ENCODE measurements around the gene PCED1B.
"Not testable (repeated sequence)": the region's sequence is repeated elsewhere in the genome, so short reads cannot be mapped to it uniquely, and the experiment has no call there.

PCED1B gene, protein sequence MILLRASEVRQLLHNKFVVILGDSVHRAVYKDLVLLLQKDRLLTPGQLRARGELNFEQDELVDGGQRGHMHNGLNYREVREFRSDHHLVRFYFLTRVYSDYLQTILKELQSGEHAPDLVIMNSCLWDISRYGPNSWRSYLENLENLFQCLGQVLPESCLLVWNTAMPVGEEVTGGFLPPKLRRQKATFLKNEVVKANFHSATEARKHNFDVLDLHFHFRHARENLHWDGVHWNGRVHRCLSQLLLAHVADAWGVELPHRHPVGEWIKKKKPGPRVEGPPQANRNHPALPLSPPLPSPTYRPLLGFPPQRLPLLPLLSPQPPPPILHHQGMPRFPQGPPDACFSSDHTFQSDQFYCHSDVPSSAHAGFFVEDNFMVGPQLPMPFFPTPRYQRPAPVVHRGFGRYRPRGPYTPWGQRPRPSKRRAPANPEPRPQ

DNA sequence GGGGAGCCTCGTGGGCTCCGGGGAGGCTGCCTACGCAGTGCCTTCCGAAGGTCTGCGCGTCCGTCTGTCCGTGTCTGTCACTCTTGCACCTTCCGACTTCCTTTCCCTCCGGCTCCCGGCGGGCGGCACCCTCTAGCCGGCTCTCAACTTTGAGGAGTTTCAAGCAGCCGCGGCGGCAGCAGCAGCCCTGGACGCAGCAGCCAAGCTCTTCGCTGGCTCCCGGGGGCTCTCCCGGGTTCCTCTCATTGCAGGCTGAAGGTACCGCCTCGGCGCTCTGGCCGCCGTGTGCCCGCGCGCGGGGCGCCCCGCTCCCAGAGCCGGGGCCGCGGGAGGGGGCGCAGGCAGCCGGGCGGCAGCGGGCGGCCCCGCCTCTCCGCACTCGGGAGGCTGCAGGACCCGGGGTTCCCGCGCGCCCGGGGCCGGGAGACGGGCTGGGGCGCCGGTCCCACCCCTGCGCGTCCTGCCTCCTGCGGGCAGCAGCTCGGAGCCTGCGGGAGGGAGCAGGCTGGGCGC lies at the start of gene PCED1B, which contains the start of gene AMIGO2:
PCED1B (plus strand) TSS at position 154 of the 513 bp plus-strand sequence. CDS start 155,443 bp downstream, outside the sequence.
AMIGO2 (minus strand) TSS at position 492 of the 513 bp plus-strand sequence. CDS start 957 bp downstream, outside the sequence.
- peak; percentile 42 for DNase-seq (ENCODE audit: low spot score)

DNA sequence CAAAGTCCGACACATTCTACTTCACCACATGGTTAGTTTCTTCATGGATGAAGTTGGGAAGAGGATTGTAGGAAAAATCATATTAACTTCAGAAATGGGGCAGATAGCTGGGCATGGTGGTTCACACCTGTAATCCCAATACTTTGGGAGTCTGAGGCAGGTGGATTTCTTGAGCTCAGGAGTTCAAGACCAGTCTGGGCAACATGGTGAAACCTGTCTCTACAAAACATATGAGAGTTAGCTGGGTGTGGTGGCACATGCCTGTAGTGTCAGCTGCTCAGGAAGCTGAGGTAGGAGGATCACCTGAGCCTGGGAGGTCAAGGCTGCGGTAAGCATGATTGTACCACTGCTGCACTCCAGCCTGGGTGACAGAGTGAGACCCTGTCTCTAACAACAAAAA lies 49.5 kb upstream of the PCED1B start:
- DNase-seq (ENCODE audit: low spot score) = no peak

DNA sequence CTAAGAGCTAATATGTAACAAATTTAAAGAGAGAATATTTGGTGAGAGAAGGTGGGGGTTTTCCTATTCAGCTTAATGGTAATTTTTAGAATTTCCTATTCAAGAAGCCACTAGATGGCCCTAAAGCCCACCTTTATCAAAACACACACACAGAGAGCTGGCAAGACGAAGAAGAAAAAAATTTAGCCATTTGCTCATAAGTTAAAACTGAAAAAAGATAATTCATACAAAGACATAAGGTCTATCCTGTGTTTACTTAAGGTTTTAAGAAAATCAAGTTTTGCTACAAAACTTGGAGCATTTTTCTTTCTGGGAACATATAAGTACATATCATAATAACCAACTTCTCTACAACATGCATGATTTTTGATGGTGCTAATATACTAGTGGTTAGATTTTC lies 46.8 kb upstream of the PCED1B start:
- DNase-seq (ENCODE audit: low spot score) = peak; percentile 73

DNA sequence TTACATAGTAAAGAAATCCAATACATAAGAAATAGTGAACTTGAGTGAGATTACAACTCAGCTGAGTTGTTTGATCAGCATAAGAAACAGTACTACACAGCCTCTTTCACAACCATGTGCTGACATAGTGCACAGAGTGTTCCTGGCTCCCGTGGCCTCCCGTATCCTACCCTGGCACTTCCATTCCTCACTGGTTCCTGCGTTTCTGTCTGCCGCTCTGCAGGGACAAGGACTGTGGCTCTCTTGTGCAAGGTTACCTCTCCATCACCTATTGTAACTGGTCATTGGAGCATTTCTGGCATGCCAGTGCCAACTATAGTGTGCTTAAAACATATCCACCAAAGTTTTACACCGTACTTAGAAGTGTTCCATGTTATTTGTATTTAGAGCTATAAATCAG lies 46.3 kb upstream of the PCED1B start:
- DNase-seq (ENCODE audit: low spot score) = no peak

DNA sequence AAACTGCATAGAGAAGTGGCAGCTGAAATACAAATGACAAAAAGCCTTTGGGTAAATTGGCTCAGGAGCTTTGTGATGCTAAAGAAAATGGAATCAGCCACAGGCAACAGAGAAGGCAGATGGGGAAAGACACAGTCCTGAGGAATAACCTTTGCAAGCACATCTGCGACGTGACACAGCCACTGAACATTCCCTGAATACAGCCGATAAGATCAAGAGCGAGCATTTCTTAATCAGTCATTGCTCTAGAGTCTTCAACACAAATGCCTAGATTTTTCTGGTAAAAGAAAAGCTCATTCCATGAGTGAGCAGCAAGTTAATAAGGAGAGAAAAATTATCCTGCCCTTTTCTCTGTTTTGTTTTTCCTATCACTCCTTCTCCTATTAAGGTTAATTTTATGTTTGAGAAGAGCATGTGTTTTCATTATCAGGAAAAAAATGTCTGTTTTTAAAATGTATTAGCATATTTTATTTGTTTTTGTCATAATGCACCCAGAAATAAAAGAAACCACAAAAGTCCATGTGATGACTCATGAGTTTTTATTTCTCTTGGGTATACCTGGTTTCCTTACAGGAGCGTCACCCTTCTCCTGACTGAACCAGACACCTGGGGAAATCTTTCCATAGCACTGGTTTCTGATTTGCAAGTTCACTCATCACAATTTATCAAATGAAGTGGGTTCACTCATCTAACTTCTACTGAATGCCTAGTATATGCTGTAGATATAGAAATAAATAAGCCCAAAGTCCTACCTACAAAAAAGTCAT lies 45.4 kb upstream of the PCED1B start:
- no peak for DNase-seq (ENCODE audit: low spot score)

DNA sequence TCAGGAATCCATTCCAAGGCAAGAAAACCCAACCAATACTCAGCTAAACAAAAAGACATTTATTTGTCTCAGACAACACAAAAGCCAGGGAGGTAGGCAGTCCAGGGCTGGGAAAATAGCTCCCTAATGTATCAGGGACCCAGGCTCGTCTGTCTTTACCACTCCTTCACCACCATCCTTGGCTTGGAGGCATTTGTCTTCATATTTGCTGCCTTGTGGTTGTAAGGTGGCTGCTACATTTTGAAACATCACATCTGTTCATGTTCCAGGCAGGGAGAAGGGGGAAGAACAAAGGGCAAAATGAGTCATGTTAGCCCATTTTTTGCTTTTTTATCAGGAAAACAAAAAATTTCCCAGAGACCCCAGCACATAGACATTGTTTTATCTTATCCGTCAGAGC lies 44.8 kb upstream of the PCED1B start:
- no peak for DNase-seq (ENCODE audit: low spot score)

DNA sequence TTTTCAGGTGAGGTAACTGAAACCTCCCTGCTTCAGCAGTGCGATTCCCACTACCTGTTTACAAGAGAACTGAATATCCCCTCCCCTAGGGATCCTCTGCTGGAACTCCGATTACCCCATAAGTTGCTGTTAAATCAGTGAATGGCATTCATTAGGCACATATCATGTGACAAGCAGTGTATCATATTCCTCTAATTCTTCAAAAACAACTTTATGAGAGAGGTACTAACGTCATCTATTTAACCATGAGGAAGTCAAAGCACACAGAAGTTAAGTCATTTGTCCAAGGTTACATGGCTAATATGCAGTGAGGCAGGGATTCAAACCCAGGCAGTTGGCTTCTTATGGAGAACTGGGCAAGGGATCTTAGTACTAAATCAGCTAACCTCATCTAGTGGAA lies 43.9 kb upstream of the PCED1B start:
- no peak for DNase-seq (ENCODE audit: low spot score)

DNA sequence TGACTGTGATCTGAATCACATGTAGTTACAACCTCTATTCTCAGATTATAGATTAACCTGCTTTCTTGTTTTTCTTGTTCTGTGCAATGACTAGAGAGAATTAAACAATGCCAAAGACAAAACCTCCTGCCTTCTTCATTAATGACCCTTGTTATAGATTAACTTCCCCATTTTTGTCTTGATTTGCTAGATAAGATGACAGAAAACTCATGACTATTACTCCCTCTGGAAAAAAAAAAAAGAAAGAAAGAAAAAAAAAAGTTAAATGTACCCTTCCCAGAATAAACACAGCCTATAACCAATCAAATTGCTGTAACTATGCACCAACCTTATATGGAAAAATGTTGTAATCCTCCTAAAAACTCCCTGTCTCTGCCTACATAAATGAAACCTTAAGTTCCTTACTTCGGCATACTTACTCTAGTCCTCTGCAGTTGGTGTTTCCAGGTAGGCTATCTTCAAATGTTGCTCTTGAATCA lies 41.1 kb upstream of the PCED1B start:
- no peak for DNase-seq (ENCODE audit: low spot score)

DNA sequence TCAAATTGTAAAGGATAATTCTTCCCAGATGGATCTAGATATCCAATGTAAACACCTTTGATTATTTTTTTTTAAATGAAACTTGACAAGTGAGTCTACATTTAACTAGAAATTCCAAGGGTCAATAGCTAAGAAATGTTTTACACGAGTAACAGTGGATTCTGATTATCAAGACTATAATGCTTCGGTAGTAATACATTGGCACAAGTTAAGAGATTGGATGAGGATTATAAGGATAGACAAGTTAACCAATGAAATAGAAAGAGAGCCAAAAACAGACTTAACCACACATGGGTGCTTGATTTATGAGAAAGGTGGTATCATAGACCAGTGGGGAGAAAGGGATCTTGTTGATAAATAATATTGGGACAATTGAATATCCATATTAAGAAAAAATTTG lies 40.3 kb upstream of the PCED1B start:
- no peak for DNase-seq (ENCODE audit: low spot score)

DNA sequence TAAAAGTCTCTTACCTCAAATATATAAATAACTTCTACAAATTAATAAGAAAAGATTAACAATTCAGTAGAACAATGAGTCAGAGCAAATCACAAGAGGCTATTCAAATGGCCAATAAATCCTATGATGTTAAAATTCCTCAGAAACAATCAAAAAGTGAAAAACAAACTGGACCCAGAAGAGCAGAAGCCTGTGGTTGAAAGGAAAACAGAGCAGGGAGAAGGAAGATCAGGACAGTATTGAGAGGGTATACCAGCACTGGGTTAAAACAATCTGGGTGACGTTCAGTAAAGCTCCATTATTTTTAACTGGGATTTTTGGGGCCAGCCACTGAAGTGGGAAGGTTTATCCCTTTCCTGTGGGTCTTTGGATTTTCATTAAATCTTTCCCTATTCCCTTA lies 39.7 kb upstream of the PCED1B start:
- no peak for DNase-seq (ENCODE audit: low spot score)

DNA sequence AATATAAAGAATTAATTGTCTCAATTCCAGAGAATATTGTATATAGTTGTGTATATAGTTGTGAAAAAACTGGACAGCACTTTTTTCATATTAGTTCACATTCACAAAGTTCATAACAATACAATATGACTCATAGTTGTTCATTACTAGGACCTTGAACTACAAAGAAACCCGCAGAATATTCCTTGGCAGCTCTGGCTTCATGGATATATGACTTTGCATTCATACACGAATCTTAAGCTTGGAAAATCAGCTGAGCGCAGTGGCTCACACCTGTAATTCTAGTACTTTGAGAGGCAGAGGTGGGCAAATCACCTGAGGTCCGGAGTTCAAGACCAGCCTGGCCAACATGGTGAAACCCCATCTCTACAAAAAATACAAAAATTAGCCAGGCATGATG lies 38.1 kb upstream of the PCED1B start:
- DNase-seq (ENCODE audit: low spot score) = no peak

DNA sequence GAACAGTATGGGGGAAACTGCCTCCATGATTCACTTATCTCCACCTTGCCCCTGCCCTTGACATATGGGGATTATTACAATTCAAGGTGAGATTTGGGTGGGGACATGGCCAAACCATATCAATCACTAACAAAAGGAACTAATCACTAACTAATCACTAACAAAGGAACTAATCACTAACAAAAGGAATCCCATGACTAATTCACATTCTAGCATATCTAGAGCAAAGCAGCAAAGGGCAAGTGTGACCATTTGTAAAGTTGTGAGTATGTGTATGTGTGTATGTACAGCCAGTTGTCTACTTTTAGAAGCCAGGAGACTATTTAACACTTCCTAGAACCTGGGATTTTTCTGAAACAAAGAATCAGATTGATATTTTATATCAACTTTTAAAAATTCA lies 30.9 kb upstream of the PCED1B start:
- no peak for DNase-seq (ENCODE audit: low spot score)

DNA sequence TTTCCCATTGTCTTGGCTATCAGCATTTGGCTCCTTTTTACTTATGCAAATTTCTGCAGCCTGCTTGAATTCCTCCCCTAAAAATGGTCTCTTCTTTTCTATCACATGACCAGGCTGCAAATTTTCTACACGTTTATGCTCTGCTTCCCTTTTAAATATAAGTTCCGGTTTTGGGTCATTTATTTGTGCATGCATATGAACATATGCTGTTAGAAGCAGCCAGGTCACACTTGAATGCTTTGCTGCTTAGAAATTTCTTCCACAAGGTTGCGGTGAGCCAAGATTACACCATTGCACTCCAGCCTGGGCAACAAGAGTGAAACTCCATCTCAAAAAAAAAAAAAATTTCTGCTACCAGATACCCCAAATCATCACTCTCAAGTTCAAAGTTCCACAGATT lies 28.1 kb upstream of the PCED1B start:
- not testable (repeated sequence) for DNase-seq (ENCODE audit: low spot score)

DNA sequence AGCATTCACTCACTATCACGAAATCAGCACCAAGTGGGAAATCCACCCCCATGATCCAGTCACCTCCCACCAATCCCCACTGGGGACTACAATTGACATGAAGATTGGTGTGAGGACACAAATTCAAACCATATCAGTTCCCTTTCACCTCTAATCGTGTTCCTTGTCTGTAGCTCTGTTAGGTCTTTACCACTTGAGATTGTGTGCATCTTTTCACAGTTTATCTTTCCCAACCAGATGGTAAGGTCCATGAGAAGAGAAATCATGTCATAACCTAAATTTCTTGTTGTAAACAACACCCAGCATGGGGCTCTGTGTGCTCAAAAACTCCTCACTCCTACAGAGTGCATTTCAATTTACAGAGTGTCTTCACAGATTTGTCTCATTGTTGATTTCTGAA lies 27.1 kb upstream of the PCED1B start:
- no peak for DNase-seq (ENCODE audit: low spot score)

DNA sequence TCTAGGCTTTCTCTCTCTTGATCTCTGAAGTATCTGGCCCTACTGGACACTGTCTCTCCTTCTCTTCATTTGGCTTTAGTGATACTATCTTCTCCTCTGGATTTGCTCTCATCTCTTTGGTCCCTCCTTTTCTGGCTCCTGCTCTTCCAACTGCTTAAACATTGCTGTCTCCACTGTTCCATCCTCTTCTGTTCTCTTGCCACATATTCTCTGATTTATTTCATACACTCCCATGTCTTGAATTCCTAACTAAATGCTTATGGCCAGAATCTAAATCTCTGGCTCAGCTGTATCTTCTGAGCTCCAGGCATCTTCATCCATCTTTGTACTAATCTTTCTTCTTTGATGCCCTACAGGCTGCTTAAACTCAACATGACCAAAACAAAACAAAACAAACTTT lies 25.5 kb upstream of the PCED1B start:
- DNase-seq (ENCODE audit: low spot score) = no peak

DNA sequence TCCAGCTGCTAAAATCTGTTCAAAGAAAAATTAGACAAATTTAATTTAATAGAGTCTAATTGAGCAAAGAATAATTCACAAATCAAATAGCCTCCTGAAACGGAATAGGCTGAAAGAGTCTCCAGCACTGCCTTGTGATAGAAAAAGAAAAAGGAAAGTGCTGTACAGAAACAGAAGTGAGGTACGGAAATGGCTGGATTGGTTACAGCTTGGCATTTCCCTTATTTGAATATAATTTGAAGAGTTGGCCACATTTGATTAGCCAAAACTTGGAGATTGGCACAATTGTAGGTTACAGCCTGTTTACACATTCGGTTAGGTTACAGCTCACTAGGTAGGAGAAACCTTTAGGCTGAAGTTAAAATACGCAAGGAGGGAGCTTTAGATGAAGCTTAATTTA lies 24.8 kb upstream of the PCED1B start:
- no peak for DNase-seq (ENCODE audit: low spot score)

DNA sequence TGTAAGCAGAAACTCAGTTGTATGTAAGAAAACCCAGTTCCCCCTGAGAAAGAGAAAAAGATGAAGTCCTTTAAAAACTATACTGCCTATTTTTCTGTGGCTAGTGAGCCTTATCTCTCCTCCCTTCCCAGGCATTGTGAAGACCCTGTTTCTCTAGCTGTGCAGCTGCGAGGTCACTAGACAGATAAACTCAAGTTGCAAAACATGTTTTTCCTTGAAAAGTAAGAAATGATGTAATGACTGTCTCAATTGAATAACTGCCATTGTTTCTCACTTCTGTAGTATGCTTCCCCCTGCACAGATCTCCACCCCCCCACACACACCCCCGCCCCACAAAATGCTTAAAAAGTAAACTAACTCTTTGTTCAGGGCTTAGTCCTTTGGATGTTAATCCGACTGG lies 23.6 kb upstream of the PCED1B start:
- not testable (repeated sequence) for DNase-seq (ENCODE audit: low spot score)

DNA sequence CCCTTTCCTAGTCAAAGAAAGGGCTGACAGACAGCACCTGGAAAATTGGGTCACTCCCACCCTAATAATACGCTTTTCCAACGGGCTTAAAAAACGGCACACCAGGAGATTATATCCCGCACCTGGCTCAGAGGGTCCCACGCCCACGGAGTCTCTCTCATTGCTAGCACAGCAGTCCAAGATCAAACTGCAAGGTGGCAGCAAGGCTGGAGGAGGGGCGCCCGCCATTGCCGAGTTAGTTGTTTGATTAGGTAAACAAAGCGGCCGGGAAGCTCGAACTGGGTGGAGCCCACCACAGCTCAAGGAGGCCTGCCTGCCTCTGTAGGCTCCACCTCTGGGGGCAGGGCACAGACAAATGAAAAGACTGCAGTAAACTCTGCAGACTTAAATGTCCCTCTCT lies 22.5 kb upstream of the PCED1B start:
- not testable (repeated sequence) for DNase-seq (ENCODE audit: low spot score)

DNA sequence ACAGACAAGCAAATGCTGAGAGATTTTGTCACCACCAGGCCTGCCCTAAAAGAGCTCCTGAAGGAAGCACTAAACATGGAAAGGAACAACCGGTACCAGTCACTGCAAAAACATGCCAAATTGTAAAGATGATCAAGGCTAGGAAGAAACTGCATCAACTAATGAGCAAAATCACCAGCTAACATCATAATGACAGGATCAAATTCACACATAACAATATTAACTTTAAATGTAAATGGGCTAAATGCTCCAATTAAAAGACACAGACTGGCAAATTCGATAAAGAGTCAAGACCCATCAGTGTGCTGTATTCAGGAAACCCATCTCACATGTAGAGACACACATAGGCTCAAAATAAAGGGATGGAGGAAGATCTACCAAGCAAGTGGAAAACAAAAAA lies 20.8 kb upstream of the PCED1B start:
- not testable (repeated sequence) for DNase-seq (ENCODE audit: low spot score)

DNA sequence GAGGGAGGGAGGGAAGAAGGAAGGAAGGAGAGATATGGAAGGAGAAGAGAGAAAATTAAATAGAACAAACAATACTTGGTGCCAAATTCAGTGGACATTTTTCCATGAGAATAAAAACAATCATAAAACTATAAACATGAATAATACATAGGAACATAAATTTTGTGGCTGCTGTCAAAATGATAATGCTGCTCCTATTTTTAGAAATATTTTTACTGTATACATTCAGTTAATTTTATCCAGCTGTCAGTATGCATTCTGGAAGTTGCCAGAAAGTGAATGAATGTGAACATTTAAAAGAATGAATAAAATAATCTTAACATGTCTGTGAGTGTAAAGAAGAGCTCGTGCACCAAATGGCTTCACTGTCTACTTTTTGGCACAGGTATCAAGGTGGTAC lies 13.9 kb upstream of the PCED1B start:
- DNase-seq (ENCODE audit: low spot score) = no peak

DNA sequence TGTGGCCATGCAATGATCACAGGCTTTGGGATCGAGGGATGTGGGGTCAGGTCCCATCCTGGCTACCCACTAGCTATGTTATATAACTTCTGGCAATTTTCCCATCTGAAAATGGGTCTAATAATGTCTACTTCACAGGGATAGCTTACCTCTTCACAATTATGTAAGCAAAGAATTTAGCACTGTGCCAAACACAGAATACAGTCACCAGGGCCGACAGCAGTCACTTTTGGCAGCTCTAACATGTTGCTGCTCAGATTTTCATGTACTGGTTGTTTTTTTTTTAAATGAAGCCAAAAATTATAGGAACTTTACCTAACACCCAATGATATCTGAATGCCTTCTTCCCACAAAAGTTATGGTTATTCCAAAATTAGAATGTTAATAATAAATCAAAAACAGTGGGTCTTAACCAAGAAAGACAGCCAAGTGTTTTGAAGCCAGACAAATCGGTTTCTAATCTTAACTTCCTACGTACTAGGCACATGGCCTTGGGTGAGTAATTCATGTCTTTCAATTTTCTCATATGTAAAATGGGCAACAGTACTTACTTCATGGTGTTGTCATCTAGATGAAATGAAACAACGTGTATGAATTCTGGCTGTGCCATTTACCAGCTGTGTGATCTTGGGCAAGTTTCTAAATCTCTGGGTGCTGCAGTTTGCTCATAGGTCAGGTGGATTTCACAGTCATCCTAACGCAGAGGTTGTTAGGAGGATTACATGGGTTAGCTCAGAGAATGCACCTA lies 13.0 kb upstream of the PCED1B start:
- no peak for DNase-seq (ENCODE audit: low spot score)

DNA sequence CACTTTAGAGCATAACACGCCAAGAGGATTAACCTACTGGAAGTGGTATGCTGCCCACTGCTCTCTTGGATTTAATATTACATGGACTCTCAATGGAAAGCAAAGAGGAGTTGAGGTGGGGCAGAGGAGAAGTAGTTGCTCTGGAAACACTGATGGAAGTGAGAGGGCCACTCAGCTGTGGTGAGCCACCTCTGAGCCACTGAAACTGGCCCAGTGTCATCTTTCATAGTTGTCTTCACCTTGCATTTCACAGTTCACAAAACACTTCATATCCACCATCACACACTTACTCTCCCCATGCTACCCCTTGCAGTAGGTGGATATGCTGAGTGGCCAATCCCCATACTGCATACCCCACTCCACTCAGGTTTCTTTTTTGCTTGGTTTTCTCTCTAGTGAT lies 12.2 kb upstream of the PCED1B start:
- no peak for DNase-seq (ENCODE audit: low spot score)

Data from pons (tissue), 1 donor.